CD4-positive, CD25-positive, alpha-beta regulatory T cell (primary cell): ENCODE data around the gene MMP25. TPM values are rescaled to one million over a fixed set of nuclear protein-coding genes. Genes with fewer than 3 reads are reported as not detected.
"Not testable (repeated sequence)": the region's sequence is repeated elsewhere in the genome, so short reads cannot be mapped to it uniquely, and the experiment has no call there.

Experiments
- ATAC-seq, 2 donors: fragments of 150-1000 bp; cut with Tn5 transposase; one replicate each; pipeline ENCODE4 v1.10.0; 2021; ENCODE audit warnings: low read depth in 2 of 2, moderate number of reproducible peaks in 2 of 2, moderate library complexity in 1 of 2
- DNase-seq, 3 donors: peaks; one replicate each; pipeline versions ENCODE4 v3.0.0 to v3.0.0-alpha.2; 2012 to 2022; ENCODE audit warnings: mixed read lengths in 1 of 3
- H3K27ac ChIP-seq: one replicate; pipeline ENCODE4 v1.7.0; 2013; ENCODE audit warnings: mild to moderate bottlenecking, low read length; ENCODE audit not compliant: insufficient read depth, poor library complexity, severe bottlenecking
- H3K27me3 ChIP-seq: one replicate; pipeline ENCODE4 v1.7.0; 2013; ENCODE audit warnings: low read length; ENCODE audit not compliant: control insufficient read depth, insufficient read depth
- H3K36me3 ChIP-seq: one replicate; pipeline ENCODE4 v1.7.0; 2013; ENCODE audit warnings: mild to moderate bottlenecking, low read length, moderate library complexity; ENCODE audit not compliant: control insufficient read depth, insufficient read depth
- H3K4me1 ChIP-seq: 2 replicates; pipeline ENCODE4 v1.7.0; 2013; ENCODE audit warnings: mild to moderate bottlenecking, low read length; ENCODE audit not compliant: insufficient read depth, control insufficient read depth, poor library complexity, severe bottlenecking
- H3K4me3 ChIP-seq: one replicate; pipeline ENCODE4 v1.7.0; 2013; ENCODE audit warnings: low read depth, mild to moderate bottlenecking, low read length, moderate library complexity
- H3K9me3 ChIP-seq, 2 experiments: 1 replicate in 1 of 2; 2 replicates in 1 of 2; pipeline ENCODE4 v1.7.0; 2013; ENCODE audit warnings: low read length in 2 of 2, mild to moderate bottlenecking in 1 of 2, moderate library complexity in 1 of 2; ENCODE audit not compliant: control insufficient read depth in 2 of 2
- H3K27ac Mint-ChIP-seq, 3 donors: one replicate each; pipeline ENCODE4 v1.8.0; 2020 to 2022; ENCODE audit warnings: mild to moderate bottlenecking in 3 of 3, mixed read lengths in 3 of 3, moderate library complexity in 2 of 3
- H3K27me3 Mint-ChIP-seq: one replicate; pipeline ENCODE4 v1.8.0; 2022; ENCODE audit warnings: mild to moderate bottlenecking, mixed read lengths
- H3K36me3 Mint-ChIP-seq: one replicate; pipeline ENCODE4 v1.8.0; 2020; ENCODE audit warnings: mixed read lengths
- H3K4me1 Mint-ChIP-seq, 4 donors: one replicate each; pipeline ENCODE4 v1.8.0; 2020 to 2022; ENCODE audit warnings: mixed read lengths in 4 of 4, mild to moderate bottlenecking in 1 of 4
- H3K4me3 Mint-ChIP-seq, 4 donors: one replicate each; pipeline ENCODE4 v1.8.0; 2020 to 2022; ENCODE audit warnings: mild to moderate bottlenecking in 4 of 4, mixed read lengths in 4 of 4, moderate library complexity in 3 of 4
- H3K9me3 Mint-ChIP-seq, 7 donors: one replicate each; pipeline ENCODE4 v1.8.0; 2020 to 2022; ENCODE audit warnings: mixed read lengths in 7 of 7, mild to moderate bottlenecking in 3 of 7, moderate library complexity in 2 of 7
- polyA plus RNA-seq, 4 donors: library from polyadenylated mRNA; unstranded; fragments of 300-500 nt; fragmentation: Illumina TruSeq; gene quantifications; one replicate each; pipeline ENCODE4 v1.2.3, GENCODE V29; 2021
- total RNA-seq: library from RNA; stranded (reverse); gene quantifications from one replicate; pipeline ENCODE4 v1.2.3, GENCODE V29; 2022

The MMP25 gene
- total and polyA plus RNA-seq, 5 donors from 2014 or later = 0.16 to 1.6 (median 0.65) TPM; not detected in 1

- H3K9me3 Mint-ChIP-seq = peaks cover 0 to 2% (median 0%) of the 10 kb centered on the region in 7 donors
- no peak for DNase-seq
Measured at GRCh38 chr16:3075523-3075915, 29.2 kb downstream of the MMP25 start.

GRCh38 chr16:3075946-3076345 lies 29.6 kb downstream of the MMP25 start:
- peaks cover 17% of the 10 kb centered on the region for H3K36me3 Mint-ChIP-seq
- peaks cover 83% of the 10 kb centered on the region for H3K4me1 ChIP-seq
- H3K9me3 Mint-ChIP-seq, H3K9me3 ChIP-seq, H3K27me3 Mint-ChIP-seq, H3K36me3 ChIP-seq, H3K4me3 ChIP-seq, ATAC-seq, H3K27me3 ChIP-seq: not testable (repeated sequence)
- H3K4me1 Mint-ChIP-seq = peaks cover 13 to 92% (median 72%) of the 10 kb centered on the region in 4 donors
- DNase-seq = peak in 1 of 3 donors; percentile 42
- H3K27ac ChIP-seq = peak overlapping the region; percentile 86
- H3K27ac Mint-ChIP-seq = peak overlapping the region; percentile 94 to 99 (median 99)
- peak overlapping the region in 3 of 4 donors; percentile 75 to 83 (median 83) for H3K4me3 Mint-ChIP-seq

More at GRCh38 chr16:3075523-3075915, 29.2 kb downstream of the MMP25 start:
- H3K27ac ChIP-seq = peak overlapping the region; percentile 86
- H3K27me3 ChIP-seq = no peaks in the 10 kb centered on the region
- peaks cover 83% of the 10 kb centered on the region for H3K4me1 ChIP-seq
- H3K27ac Mint-ChIP-seq = peak overlapping the region; percentile 94 to 99 (median 99)
- H3K9me3 ChIP-seq = no peaks in the 10 kb centered on the region
- peaks cover 8% of the 10 kb centered on the region for H3K27me3 Mint-ChIP-seq
- peaks cover 13 to 92% (median 70%) of the 10 kb centered on the region in 4 donors for H3K4me1 Mint-ChIP-seq
- H3K36me3 Mint-ChIP-seq = peaks cover 17% of the 10 kb centered on the region
- no peaks in the 10 kb centered on the region for H3K36me3 ChIP-seq
- peak overlapping the region; percentile 75 to 93 (median 88) for H3K4me3 Mint-ChIP-seq
- peak overlapping the region; percentile 73 for H3K4me3 ChIP-seq
- peak; percentile 3 to 6 for ATAC-seq

GRCh38 chr16:3076577-3076976 lies 30.2 kb downstream of the MMP25 start:
- Histone ChIP-seq H3K4me1 (peaks cover 82% of the 10 kb centered on the region), H3K4me3 (peak overlapping the region; percentile 51), H3K27me3 (no peaks in the 10 kb centered on the region), H3K9me3 (no peaks in the 10 kb centered on the region), H3K27ac (peak overlapping the region; percentile 86), H3K36me3 (no peaks in the 10 kb centered on the region)
- peak overlapping the region; percentile 94 to 99 (median 99) for H3K27ac Mint-ChIP-seq
- H3K4me3 Mint-ChIP-seq = peak overlapping the region; percentile 75 to 92 (median 83)
- peaks cover 13 to 91% (median 70%) of the 10 kb centered on the region in 4 donors for H3K4me1 Mint-ChIP-seq
- ATAC-seq (no peak), DNase-seq (no peak)
- H3K27me3 Mint-ChIP-seq = peaks cover 8% of the 10 kb centered on the region
- H3K9me3 Mint-ChIP-seq = peaks cover 0 to 3% (median 0%) of the 10 kb centered on the region in 7 donors
- H3K36me3 Mint-ChIP-seq = peaks cover 17% of the 10 kb centered on the region

GRCh38 chr16:3080024-3080423 lies 33.7 kb downstream of the MMP25 start:
- Histone ChIP-seq H3K4me3 (no peak overlapping the region), H3K9me3 (no peaks in the 10 kb centered on the region), H3K36me3 (no peaks in the 10 kb centered on the region), H3K27ac (peak overlapping the region; percentile 14), H3K4me1 (peaks cover 54% of the 10 kb centered on the region), H3K27me3 (no peaks in the 10 kb centered on the region)
- no peaks in the 10 kb centered on the region for H3K27me3 Mint-ChIP-seq
- no peak for ATAC-seq
- H3K36me3 Mint-ChIP-seq = peaks cover 17% of the 10 kb centered on the region
- peak overlapping the region in 3 of 4 donors; percentile 36 to 90 (median 40) for H3K4me3 Mint-ChIP-seq
- H3K9me3 Mint-ChIP-seq = peaks cover 0 to 3% (median 0%) of the 10 kb centered on the region in 7 donors
- peak overlapping the region; percentile 44 to 99 (median 88) for H3K27ac Mint-ChIP-seq
- H3K4me1 Mint-ChIP-seq = peaks cover 16 to 85% (median 57%) of the 10 kb centered on the region in 4 donors
- DNase-seq = no peak

- not testable (repeated sequence) for ATAC-seq, H3K27ac ChIP-seq, DNase-seq, H3K9me3 ChIP-seq, H3K4me3 ChIP-seq, H3K36me3 ChIP-seq, H3K27me3 ChIP-seq, H3K27me3 Mint-ChIP-seq, H3K9me3 Mint-ChIP-seq, H3K27ac Mint-ChIP-seq
- peaks cover 13 to 79% (median 47%) of the 10 kb centered on the region in 4 donors for H3K4me1 Mint-ChIP-seq
- H3K4me1 ChIP-seq = peaks cover 43% of the 10 kb centered on the region
- peaks cover 17% of the 10 kb centered on the region for H3K36me3 Mint-ChIP-seq
- peak overlapping the region in 1 of 4 donors; percentile 35 for H3K4me3 Mint-ChIP-seq
Measured at GRCh38 chr16:3081957-3082356, 35.6 kb downstream of the MMP25 start.

GRCh38 chr16:3083408-3083807 lies 37.0 kb downstream of the MMP25 start:
- H3K4me3 Mint-ChIP-seq = peak overlapping the region in 1 of 4 donors; percentile 90
- H3K4me1 ChIP-seq = peaks cover 40% of the 10 kb centered on the region

GRCh38 chr16:3084491-3084890 lies 38.1 kb downstream of the MMP25 start:
- H3K9me3 ChIP-seq = no peaks in the 10 kb centered on the region
- H3K27ac ChIP-seq = no peak overlapping the region
- H3K4me1 Mint-ChIP-seq = peaks cover 5 to 74% (median 37%) of the 10 kb centered on the region in 4 donors
- ATAC-seq = no peak
- peak overlapping the region; percentile 39 for H3K4me3 ChIP-seq
- DNase-seq = no peak
- peaks cover 5% of the 10 kb centered on the region for H3K36me3 Mint-ChIP-seq
- peaks cover 29% of the 10 kb centered on the region for H3K4me1 ChIP-seq
- H3K4me3 Mint-ChIP-seq = peak overlapping the region in 1 of 4 donors; percentile 90
- no peaks in the 10 kb centered on the region for H3K27me3 ChIP-seq
- peaks cover 0 to 3% (median 0%) of the 10 kb centered on the region in 7 donors for H3K9me3 Mint-ChIP-seq
- H3K36me3 ChIP-seq = no peaks in the 10 kb centered on the region
- H3K27me3 Mint-ChIP-seq = no peaks in the 10 kb centered on the region
- H3K27ac Mint-ChIP-seq = peak overlapping the region; percentile 31 to 79 (median 73)

More at GRCh38 chr16:3083408-3083807, 37.0 kb downstream of the MMP25 start:
- not testable (repeated sequence) for H3K27me3 Mint-ChIP-seq, H3K27me3 ChIP-seq, H3K27ac ChIP-seq, H3K9me3 ChIP-seq, H3K4me3 ChIP-seq, DNase-seq, H3K9me3 Mint-ChIP-seq, ATAC-seq, H3K36me3 ChIP-seq, H3K36me3 Mint-ChIP-seq, H3K27ac Mint-ChIP-seq
- H3K4me1 Mint-ChIP-seq = peaks cover 8 to 78% (median 41%) of the 10 kb centered on the region in 4 donors
